Dendritic cell treated with granulocyte-macrophage colony-stimulating factor and Interleukin-4, amounts not matched to agents 40 ng/mL and 50 ng/mL, for 4 days (primary cell): ENCODE measurements around the gene EXOC6B.
A peak's percentile ranks its signal among the peaks of the same experiment; 100 is the strongest.

ENCODE experiments used
- H3K27ac Mint-ChIP-seq: one replicate; pipeline ENCODE4 v1.8.0; 2022; ENCODE audit warnings: mild to moderate bottlenecking, mixed read lengths
- H3K27me3 Mint-ChIP-seq: one replicate; pipeline ENCODE4 v1.8.0; 2022; ENCODE audit warnings: mild to moderate bottlenecking, mixed read lengths
- H3K36me3 Mint-ChIP-seq: one replicate; pipeline ENCODE4 v1.8.0; 2022; ENCODE audit warnings: low read depth, mixed read lengths
- H3K4me1 Mint-ChIP-seq: one replicate; pipeline ENCODE4 v1.8.0; 2022; ENCODE audit warnings: low read depth, mixed read lengths
- H3K4me3 Mint-ChIP-seq: one replicate; pipeline ENCODE4 v1.8.0; 2022; ENCODE audit warnings: mild to moderate bottlenecking, moderate library complexity, mixed read lengths
- H3K9me3 Mint-ChIP-seq: one replicate; pipeline ENCODE4 v1.8.0; 2022; ENCODE audit warnings: mixed read lengths
- intact Hi-C: fragments of 100-400 bp; cut with micrococcal nuclease; formaldehyde crosslinking; loops from one replicate; pipeline ENCODE4 v1.15.0; 2022

Gene EXOC6B

GRCh38 chr2:72821118-72821517 lies 4.7 kb downstream of the EXOC6B start:
- H3K36me3 Mint-ChIP-seq, result peaks cover 17% of the 10 kb centered on the region
- H3K9me3 Mint-ChIP-seq, result no peaks in the 10 kb centered on the region
- H3K27me3 Mint-ChIP-seq, result peaks cover 15% of the 10 kb centered on the region
- no peak overlapping the region for H3K4me3 Mint-ChIP-seq
- peaks cover 16% of the 10 kb centered on the region for H3K4me1 Mint-ChIP-seq
- intact Hi-C loops, result loop anchor here (5.0 kb wide), 1 partner anchor 34 kb away; no protein-coding TSS in a partner anchor
- no peak overlapping the region for H3K27ac Mint-ChIP-seq

- Mint-ChIP-seq H3K27ac (no peak overlapping the region), H3K4me1 (peaks cover 7% of the 10 kb centered on the region), H3K27me3 (peaks cover 7% of the 10 kb centered on the region), H3K9me3 (no peaks in the 10 kb centered on the region), H3K36me3 (peaks cover 5% of the 10 kb centered on the region), H3K4me3 (no peak overlapping the region)
- intact Hi-C loops, result no loop called here
These were observed 6.3 kb downstream of the EXOC6B start for GRCh38 chr2:72819501-72819900.

- no peaks in the 10 kb centered on the region for H3K9me3 Mint-ChIP-seq
- no peak overlapping the region for H3K27ac Mint-ChIP-seq
- no peaks in the 10 kb centered on the region for H3K27me3 Mint-ChIP-seq
- no peaks in the 10 kb centered on the region for H3K4me1 Mint-ChIP-seq
- peaks cover under 1% of the 10 kb centered on the region for H3K36me3 Mint-ChIP-seq
- H3K4me3 Mint-ChIP-seq, result no peak overlapping the region
- intact Hi-C loops, result no loop called here
These were observed 10.1 kb downstream of the EXOC6B start for GRCh38 chr2:72815655-72816278.

GRCh38 chr2:72813841-72814240 lies 12.0 kb downstream of the EXOC6B start:
- intact Hi-C loops, result no loop called here
- H3K36me3 Mint-ChIP-seq, result peaks cover 18% of the 10 kb centered on the region
- no peaks in the 10 kb centered on the region for H3K27me3 Mint-ChIP-seq
- no peaks in the 10 kb centered on the region for H3K4me1 Mint-ChIP-seq
- no peak overlapping the region for H3K27ac Mint-ChIP-seq
- H3K9me3 Mint-ChIP-seq, result peaks cover 14% of the 10 kb centered on the region
- H3K4me3 Mint-ChIP-seq, result no peak overlapping the region

GRCh38 chr2:72810165-72810564 lies 15.7 kb downstream of the EXOC6B start:
- Mint-ChIP-seq H3K9me3 (peaks cover 18% of the 10 kb centered on the region), H3K4me3 (no peak overlapping the region), H3K27ac (no peak overlapping the region), H3K27me3 (peaks cover 1% of the 10 kb centered on the region), H3K36me3 (peaks cover 18% of the 10 kb centered on the region), H3K4me1 (no peaks in the 10 kb centered on the region)
- intact Hi-C loops, result no loop called here

GRCh38 chr2:72809095-72809494 lies 16.7 kb downstream of the EXOC6B start:
- Mint-ChIP-seq H3K36me3 (peaks cover 18% of the 10 kb centered on the region), H3K4me3 (no peak overlapping the region), H3K27me3 (peaks cover 1% of the 10 kb centered on the region), H3K9me3 (peaks cover 18% of the 10 kb centered on the region), H3K27ac (no peak overlapping the region), H3K4me1 (no peaks in the 10 kb centered on the region)
- intact Hi-C loops, result no loop called here

- Mint-ChIP-seq H3K4me3 (no peak overlapping the region), H3K9me3 (peaks cover 18% of the 10 kb centered on the region), H3K27me3 (peaks cover 1% of the 10 kb centered on the region), H3K4me1 (no peaks in the 10 kb centered on the region), H3K27ac (no peak overlapping the region), H3K36me3 (peaks cover 18% of the 10 kb centered on the region)
- intact Hi-C loops, result no loop called here
These were observed 19.4 kb downstream of the EXOC6B start for GRCh38 chr2:72806280-72806945.

- intact Hi-C loops, result no loop called here
- H3K4me1 Mint-ChIP-seq, result no peaks in the 10 kb centered on the region
These were observed 22.1 kb downstream of the EXOC6B start for GRCh38 chr2:72803626-72804320.

GRCh38 chr2:72803151-72803550 lies 22.7 kb downstream of the EXOC6B start:
- H3K36me3 Mint-ChIP-seq, result no peaks in the 10 kb centered on the region
- no peaks in the 10 kb centered on the region for H3K9me3 Mint-ChIP-seq
- H3K4me1 Mint-ChIP-seq, result no peaks in the 10 kb centered on the region
- intact Hi-C loops, result no loop called here
- peaks cover 3% of the 10 kb centered on the region for H3K27me3 Mint-ChIP-seq
- no peak overlapping the region for H3K4me3 Mint-ChIP-seq
- no peak overlapping the region for H3K27ac Mint-ChIP-seq

More at GRCh38 chr2:72803626-72804320, 22.1 kb downstream of the EXOC6B start:
- Mint-ChIP-seq H3K36me3 (no peaks in the 10 kb centered on the region), H3K9me3 (peaks cover 3% of the 10 kb centered on the region), H3K27me3 (peaks cover 3% of the 10 kb centered on the region), H3K27ac (no peak overlapping the region), H3K4me3 (no peak overlapping the region)

- intact Hi-C loops, result no loop called here
- no peak overlapping the region for H3K4me3 Mint-ChIP-seq
- no peaks in the 10 kb centered on the region for H3K36me3 Mint-ChIP-seq
- H3K9me3 Mint-ChIP-seq, result no peaks in the 10 kb centered on the region
- H3K4me1 Mint-ChIP-seq, result peaks cover 11% of the 10 kb centered on the region
- no peak overlapping the region for H3K27ac Mint-ChIP-seq
- peaks cover 2% of the 10 kb centered on the region for H3K27me3 Mint-ChIP-seq
These were observed 25.3 kb downstream of the EXOC6B start for GRCh38 chr2:72800492-72800891.

- Mint-ChIP-seq H3K4me1 (peaks cover 30% of the 10 kb centered on the region), H3K36me3 (no peaks in the 10 kb centered on the region), H3K9me3 (no peaks in the 10 kb centered on the region), H3K27me3 (peaks cover 4% of the 10 kb centered on the region), H3K4me3 (no peak overlapping the region), H3K27ac (no peak overlapping the region)
- intact Hi-C loops, result no loop called here
These were observed 28.1 kb downstream of the EXOC6B start for GRCh38 chr2:72797740-72798139.

- Mint-ChIP-seq H3K27ac (no peak overlapping the region), H3K9me3 (no peaks in the 10 kb centered on the region), H3K4me1 (peaks cover 30% of the 10 kb centered on the region), H3K27me3 (peaks cover 4% of the 10 kb centered on the region), H3K4me3 (no peak overlapping the region), H3K36me3 (no peaks in the 10 kb centered on the region)
- intact Hi-C loops, result no loop called here
These were observed 29.1 kb downstream of the EXOC6B start for GRCh38 chr2:72796766-72797165.

GRCh38 chr2:72794572-72794971 lies 31.3 kb downstream of the EXOC6B start:
- Mint-ChIP-seq H3K9me3 (no peaks in the 10 kb centered on the region), H3K36me3 (no peaks in the 10 kb centered on the region), H3K27ac (no peak overlapping the region), H3K4me3 (no peak overlapping the region), H3K4me1 (peaks cover 30% of the 10 kb centered on the region), H3K27me3 (peaks cover 2% of the 10 kb centered on the region)
- intact Hi-C loops, result no loop called here

- Mint-ChIP-seq H3K27me3 (peaks cover 2% of the 10 kb centered on the region), H3K4me3 (no peak overlapping the region), H3K9me3 (no peaks in the 10 kb centered on the region), H3K27ac (peak overlapping the region; percentile 23), H3K36me3 (no peaks in the 10 kb centered on the region), H3K4me1 (peaks cover 35% of the 10 kb centered on the region)
- intact Hi-C loops, result no loop called here
These were observed 31.9 kb downstream of the EXOC6B start for GRCh38 chr2:72793798-72794440.
